GM12875 (cell line): Measurements from ENCODE around the gene CCN2.
"Not testable (repeated sequence)": the region's sequence is repeated elsewhere in the genome, so short reads cannot be mapped to it uniquely, and the experiment has no call there.

Experiments used
- H3K4me3 ChIP-seq: one replicate; pipeline ENCODE4 v1.5.1; 2011; ENCODE audit warnings: low read depth, low read length, control low read depth
- CTCF ChIP-seq: IDR thresholded peaks from 2 replicates; pipeline ENCODE4 v1.5.1; 2011; ENCODE audit warnings: low read depth, mild to moderate bottlenecking, control low read depth, inconsistent platforms, low read length, moderate library complexity, borderline replicate concordance; ENCODE audit not compliant: insufficient read depth

The CCN2 gene

GRCh38 chr6:131910219-131910589 is 41.0 kb downstream of the CCN2 start:
- H3K4me3 ChIP-seq: no peak overlapping the region
- no peak for TF ChIP-seq CTCF

GRCh38 chr6:131909408-131910218 is 41.6 kb downstream of the CCN2 start:
- TF ChIP-seq CTCF: peak; percentile 70

GRCh38 chr6:131908787-131909186 is 42.4 kb downstream of the CCN2 start:
- H3K4me3 ChIP-seq: not testable (repeated sequence)

More at GRCh38 chr6:131909408-131910218, 41.6 kb downstream of the CCN2 start:
- H3K4me3 ChIP-seq: no peak overlapping the region

GRCh38 chr6:131903734-131904133 is 47.4 kb downstream of the CCN2 start:
- H3K4me3 ChIP-seq: not testable (repeated sequence)

- H3K4me3 ChIP-seq: not testable (repeated sequence)
Measured at GRCh38 chr6:131901326-131901873, 49.8 kb downstream of the CCN2 start.

GRCh38 chr6:131900231-131900630 is 50.9 kb downstream of the CCN2 start:
- no peak overlapping the region for H3K4me3 ChIP-seq
- no peak for TF ChIP-seq CTCF

- H3K4me3 ChIP-seq: no peak overlapping the region
- TF ChIP-seq CTCF: no peak
Measured at GRCh38 chr6:131898718-131899117, 52.5 kb downstream of the CCN2 start.
